Pons (tissue), 1 donor: ENCODE measurements around the gene PTGDS.

Source experiments
- DNase-seq: peaks from one replicate; pipeline ENCODE4 v3.0.0-alpha.2; 2016; ENCODE audit warnings: low spot score

The PTGDS gene

DNA sequence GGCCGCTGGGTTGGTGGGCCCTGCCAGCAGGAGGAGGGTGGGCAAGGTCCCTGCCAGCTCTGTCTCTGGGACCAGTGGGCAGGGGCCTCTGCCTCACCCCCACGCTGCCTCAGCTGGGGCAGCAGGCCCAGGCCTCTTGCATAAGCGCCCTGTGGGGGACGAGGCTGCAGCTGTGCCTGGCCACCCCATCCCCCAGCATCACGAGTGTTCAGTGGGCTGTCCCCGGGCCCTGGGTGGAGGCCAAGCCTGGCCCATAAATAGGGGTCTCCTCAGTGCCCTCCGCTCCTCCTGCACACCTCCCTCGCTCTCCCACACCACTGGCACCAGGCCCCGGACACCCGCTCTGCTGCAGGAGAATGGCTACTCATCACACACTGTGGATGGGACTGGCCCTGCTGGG is at the start of gene PTGDS:
Gene PTGDS, plus strand, starts transcription at position 282 of the 400 bp plus-strand sequence. Its CDS starts 75 bp downstream, at position 357.
- peak; percentile 92 for DNase-seq

DNA sequence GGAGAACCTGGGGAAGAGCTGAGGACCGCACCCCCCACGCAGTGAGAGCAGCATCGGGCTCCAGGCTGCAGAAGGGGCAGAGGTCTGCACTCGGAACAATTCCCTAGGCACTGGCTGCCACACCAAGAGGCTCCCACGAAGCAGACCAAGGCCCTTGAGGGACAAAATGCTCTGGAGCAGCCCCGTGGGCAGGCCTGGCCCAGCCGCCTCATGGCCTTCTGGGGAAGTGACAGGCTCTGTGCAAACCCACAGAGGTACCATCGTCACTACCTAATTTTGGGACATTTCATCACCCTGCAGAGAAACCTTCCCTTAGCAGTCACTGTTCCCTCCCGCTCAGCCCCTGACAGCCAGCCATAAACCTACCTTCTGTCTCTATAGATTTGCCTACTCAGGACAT is 48.7 kb upstream of the PTGDS start:
- DNase-seq = no peak

DNA sequence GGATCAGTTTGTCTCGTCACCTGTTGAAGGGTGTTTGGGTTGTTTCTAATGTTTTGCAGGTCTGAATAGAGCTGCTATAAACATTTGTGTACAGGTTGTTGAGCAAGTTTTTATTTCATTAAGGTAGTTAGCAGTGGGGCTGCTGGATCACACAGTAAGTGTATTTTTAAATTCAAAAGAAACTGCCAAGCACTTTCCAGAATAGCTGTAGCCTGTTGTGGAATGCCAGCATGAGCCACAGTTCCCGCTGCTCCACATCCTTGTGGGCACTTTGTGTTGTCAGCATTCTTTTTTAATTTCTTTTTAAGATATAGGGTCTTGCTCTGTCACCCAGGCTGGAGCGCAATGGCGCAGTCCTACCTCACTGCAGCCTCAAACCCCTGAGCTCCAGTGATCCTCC is 47.3 kb upstream of the PTGDS start:
- DNase-seq = no peak

DNA sequence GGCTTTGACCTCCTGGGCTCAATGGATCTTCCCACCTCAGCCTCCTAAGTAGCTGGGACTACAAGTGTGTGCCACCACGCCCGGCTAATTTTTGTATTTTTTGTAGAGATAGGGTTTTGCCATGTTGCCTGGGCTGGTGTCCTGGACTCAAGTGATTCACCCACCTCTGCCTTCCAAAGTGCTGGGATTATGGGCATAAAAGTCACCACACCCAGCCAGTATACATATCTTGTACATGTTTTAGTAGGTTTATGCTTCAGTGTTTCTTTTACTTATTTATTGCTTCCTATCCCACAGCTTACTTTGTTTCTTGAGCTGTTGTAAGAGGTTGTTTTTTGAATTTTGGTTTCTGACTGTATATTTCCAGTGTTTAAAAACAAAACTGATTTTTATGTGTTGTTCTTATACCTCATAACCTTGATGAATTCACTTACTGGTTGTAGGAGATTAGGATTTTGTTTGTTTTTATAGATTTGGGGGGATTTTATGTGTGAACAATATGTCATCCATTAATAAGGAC is 45.6 kb upstream of the PTGDS start:
- no peak for DNase-seq

DNA sequence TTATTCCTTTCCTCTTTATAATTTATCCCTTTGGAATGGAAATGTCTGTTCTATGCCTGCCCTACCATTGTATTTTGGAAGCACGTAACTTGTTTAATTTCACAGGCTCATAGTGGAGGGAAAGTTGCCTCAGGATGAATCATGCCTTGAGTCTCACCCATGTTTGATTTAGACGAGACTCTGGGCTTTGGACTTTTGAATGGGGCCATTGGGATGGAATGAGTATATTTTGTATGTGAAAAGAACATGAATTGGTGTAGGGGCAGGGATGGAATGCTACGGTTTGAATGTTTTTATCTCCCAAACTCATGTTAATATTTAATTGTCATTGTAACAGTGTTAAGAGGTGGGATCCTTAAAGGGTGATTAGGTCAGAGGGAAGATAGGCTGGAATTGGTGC is 43.0 kb upstream of the PTGDS start:
- no peak for DNase-seq

DNA sequence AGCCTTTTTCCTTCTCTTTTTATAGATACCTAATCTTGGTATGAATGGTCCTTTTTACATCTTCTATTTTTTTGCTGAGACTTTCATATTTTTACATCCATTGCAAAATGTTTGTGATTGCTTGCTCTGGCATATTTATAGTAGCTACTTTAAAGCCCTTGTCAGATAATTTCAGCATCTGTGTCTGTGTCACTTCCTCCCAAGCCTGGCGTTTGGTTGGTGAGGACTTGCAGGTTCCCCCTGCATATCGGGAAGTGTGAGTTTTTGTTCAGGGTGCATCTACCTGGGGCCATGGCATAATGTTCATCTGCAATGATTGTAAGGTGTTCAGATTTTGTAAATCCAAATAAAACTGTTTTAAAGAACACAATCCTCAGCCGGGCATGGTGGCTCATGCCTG is 41.7 kb upstream of the PTGDS start:
- no peak for DNase-seq

DNA sequence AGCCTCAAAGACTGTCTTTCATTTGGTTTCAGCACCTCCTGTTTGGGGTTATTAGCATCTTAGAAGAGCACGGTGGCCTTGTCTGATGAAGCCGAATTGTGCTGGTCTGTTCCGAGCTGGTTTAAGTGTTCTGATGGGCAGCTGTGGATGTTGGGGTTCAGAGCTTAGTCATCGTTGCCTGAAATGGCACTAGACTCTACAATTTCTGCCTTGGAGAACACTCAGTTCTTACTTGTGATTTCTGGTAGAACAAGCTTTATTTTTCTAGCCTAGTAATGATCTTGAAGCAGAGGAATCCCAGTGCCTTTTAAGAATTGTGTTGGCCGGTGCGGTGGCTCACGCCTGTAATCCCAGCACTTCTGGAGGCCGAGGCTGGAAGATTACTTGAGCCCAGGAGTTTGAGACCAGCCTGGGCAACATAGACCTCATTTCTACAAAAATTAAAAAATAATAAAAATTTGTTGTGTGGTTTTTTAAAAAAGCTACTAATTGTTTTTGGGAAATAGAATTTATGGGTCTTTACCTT is 40.6 kb upstream of the PTGDS start:
- DNase-seq = no peak

DNA sequence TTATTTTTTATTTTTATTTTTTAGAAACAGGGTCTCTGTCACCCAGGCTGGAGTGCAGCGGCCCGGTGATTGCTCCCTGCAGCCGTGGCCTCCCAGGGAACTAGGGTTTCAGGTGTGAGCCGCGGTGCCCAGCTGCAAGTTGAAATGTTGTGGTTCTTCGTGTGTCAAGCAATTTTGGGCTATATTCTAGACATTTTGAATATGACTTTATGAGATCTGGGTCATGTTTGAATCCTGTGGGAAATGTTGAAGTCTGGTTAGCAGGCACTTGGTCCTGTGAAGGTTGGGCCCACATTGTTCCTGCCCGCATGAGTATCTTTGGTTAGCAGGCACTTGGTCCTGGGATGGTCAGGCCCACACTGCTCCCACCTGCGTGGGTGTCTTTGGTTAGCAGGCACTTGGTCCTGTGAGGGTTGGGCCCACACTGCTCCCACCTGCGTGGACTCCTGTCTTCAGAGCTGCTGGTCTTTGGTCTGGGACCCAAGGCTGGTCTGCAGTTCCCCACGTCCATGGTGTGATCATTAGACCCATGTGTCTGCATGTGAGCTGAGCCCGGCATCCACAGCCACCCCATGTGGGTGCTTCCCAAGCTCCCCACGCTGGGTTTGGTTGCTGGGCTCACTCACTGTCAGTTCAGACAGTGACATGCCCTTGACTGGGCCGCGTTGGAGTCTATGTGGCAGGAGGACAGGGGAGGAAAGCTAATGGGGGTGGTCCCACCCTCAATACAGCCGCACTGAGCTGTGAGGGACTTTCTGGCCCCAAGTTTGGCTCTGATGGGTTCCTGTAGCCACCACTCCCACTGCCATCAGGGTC is 39.9 kb upstream of the PTGDS start:
- no peak for DNase-seq

DNA sequence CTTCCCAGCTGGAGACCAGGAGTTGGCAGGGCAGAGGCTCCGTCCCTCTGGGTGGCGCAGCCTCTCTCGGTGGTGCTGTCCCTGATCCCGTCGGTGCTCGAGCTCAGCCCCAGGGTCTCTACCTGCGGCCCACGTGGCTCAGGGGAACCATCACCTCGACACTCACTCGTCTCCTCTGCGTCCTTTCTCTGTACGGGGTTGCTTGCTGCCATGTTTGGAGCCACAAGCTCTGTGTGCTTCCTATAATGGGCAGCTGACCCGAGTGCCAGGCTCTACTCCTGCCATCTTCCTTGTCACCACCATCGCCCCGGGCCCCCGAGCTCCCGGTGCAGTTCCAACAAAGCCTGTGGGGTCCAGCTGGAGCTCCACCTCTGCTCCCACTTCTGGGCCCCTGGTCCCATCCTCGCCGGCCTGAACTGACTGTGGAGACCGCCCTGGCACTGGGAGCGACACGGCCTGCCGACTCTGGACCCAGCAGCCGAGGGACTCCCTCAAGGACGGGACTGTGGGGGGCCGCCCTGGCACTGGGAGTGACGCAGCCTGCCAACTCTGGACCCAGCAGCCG is 37.8 kb upstream of the PTGDS start:
- DNase-seq = no peak

DNA sequence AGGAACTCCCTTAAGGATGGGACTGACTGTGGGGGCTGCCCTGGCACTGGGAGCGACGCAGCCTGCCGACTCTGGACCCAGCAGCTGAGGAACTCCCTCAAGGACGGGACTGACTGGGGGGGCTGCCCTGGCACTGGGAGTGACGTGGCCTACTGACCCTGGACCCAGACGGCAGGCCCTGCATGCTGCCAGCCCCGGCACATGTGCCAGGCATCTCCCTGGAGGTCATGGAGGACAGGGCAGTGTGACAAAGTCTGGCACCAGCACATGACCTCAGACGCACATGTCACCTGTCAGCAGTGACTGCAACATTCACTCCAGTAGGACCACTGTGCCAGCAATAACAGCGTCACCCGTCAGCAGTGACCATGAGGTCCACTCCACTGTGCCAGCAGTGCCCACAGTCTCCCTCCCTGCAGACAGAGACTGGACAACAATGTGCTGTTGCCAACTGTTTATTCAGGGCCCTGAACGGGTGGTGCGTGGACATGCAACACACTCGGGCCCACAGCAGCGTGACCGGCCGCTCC is 37.2 kb upstream of the PTGDS start:
- peak; percentile 88 for DNase-seq

DNA sequence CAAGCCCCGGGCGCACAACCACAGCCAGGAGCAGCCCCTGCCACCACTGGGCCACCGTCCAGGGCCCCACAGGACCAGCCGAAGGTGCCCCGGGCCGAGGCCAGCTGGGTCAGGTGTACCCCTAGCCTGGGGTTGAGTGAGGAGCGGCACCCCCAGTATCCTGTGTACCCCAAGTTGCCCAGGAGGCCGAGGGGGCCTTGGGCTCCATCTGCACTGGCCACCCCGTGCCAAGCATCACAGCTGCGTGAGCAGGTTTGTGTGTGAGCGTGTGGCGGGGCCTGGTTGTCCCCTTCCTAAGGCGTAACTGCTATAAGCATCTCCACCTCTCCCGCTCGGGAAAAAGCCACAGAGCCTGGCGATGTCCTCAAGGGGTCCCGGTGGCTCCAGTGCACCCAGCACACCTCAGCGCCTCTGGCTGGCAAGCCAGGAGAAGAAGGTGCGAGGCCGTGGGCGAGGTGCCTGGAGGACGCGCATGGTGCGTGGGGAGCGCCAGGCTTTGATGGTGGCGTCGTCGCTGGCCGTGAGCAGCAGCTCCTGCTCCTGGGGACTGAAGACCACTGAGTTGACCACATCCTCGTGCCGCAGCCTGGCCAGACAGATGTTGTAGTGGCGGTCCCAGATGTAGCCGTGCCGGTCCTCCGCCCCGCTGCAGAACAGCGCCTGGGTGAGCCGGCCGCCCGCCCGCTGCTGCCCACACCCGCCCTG is 36.6 kb upstream of the PTGDS start:
- no peak for DNase-seq

DNA sequence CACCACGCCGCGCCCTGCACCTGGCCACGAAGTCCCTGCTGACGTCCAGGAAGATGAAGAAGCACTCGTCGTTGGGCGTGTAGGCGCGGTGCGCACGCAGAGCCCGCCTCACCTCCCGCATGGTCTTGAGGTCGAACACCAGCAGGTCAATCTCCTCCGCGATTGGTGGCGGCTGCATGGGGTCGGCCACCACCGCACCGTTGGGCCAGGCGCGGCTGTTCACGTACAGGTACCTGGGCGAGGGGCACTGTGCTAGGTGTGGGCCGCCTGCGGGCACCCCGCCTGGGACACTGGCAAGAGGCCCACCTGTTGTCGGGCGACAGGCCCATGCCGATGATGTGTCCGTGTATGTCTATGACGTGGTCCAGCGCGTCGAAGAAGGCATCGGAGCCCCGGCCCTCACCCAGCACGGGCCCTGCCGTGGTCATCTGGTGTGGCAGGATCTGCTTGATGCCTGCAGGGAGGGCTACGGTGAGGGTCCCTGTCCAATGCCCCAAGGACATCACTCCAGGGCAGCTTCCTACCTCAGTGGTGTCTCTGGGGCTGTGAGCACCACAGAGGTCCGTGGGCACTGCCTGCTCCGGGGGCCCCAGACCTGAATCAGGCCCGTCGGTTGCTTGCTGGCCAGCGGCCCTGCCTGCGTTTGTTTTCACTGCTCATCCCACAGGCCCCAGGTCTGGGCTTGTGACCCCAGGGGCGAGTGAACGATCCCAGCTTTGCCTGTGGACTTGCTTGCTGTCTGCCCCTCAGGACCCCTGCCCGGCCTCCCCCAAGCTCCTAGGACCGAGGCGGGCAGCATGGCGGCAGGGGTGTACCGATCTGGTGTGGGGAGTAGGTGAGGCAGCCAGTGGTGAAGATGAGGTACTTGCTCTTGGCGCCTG is 35.8 kb upstream of the PTGDS start:
- no peak for DNase-seq

DNA sequence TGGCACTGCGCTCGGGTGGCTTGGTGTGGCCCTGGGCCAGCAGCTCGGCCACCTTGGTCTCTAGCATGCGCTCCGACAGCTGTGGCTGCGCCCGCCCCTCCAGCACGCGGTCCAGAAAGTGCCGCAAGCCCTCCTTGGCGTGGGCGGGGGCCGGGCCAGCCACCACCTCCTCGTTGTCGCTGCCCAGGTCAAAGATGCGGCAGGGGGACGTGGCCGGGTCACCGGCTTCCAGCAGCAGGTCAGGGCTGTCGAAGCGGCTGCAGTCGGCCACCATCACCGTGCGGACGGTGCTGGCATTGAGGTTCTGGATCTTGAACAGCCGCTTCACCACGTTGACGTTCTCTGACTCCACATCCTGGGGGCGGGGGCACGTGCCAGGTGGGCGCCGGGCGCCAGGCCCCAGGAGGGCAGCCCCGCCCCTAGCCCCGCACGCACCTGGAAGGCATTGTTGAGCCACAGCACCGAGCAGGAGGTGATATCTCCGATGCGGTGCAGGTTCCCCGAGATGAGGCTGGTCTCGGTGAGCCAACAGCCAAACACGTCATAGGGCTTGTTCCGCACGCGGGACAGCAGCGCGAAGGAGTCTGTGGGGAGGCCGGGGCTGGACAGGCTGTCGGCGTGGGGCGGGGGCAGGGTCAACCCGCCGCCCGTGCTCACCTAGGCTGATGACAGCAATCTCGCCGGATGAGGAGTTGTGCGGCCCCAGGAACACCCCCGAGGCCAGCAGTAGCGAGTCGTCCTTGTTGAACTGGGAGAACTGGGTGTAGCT is 35.0 kb upstream of the PTGDS start:
- no peak for DNase-seq

DNA sequence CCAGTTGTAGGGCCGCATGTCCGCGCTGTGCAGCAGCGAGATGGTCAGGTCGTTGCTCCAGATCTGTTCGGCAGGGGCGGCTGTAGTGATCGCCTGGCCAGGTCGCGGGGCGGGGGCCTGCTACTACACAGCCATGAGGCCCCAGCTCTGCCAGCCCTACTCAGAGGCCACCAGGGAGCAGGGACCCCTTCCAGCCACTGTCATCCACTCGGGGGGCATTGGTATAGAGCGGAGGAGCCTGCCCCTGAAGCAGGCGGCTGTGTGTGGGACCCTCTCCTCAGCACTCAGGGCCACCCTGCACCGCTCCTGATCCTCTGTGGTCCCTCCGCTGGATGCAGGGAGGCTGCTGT is 34.4 kb upstream of the PTGDS start:
- DNase-seq = no peak

DNA sequence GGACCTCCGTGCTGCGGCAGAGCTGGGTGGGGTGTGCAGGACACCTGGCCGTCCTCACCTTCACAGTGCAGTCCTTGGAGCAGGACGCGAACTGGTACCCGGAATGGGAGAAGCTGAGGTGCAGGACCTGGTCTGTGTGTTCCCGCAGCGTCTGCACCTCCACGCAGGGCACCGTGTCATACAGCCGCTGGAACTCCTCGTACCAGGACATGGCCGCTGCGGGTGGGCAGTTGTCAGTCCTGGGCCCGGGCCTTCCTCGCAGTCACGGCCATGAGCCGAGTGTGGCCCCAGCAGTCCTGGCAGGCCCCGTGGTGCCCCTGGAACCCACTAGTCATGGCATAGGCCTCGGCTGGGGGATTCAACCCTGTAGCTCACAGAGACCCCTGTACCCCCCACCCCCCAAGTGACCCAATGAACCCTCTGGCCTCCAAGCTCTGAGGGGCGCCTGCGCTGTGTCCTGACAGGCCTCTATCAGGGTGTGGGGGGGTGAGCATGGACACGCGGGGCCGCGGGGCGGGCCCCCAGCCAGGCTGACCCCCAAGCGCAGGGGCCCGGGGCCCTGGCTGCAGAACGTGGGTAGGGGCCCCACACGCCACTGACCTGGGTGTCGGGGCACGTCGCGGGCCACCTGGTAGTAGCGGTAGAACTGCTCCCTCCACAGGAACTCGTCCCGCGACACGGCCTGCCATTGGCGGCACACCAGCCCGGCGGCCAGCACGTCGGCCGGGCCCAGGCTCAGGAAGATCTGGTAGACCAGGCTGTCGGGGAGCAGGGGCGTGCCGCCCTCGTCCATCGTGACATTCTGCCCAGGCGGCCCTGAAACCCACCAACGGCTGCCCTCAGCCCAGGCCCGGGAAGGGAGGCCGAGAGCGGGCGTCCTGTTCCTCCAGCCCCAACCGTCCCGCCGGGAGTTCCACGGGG is 33.8 kb upstream of the PTGDS start:
- DNase-seq = no peak

DNA sequence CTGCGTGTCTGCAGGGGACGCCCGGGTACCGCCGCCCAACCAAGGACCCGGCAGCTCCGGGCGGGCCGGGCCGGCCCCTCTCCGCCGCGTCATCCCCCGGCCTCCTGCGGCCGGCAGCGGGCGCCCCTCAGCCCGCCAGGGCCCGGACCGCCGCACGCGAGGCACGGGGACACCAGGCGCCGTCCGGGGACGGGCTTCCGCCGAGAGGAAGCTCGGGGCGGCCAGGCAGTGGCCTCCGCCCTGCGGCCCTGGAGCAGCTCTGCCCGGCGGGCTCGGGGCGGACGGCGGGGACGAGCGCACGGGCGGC is 33.1 kb upstream of the PTGDS start:
- no peak for DNase-seq

DNA sequence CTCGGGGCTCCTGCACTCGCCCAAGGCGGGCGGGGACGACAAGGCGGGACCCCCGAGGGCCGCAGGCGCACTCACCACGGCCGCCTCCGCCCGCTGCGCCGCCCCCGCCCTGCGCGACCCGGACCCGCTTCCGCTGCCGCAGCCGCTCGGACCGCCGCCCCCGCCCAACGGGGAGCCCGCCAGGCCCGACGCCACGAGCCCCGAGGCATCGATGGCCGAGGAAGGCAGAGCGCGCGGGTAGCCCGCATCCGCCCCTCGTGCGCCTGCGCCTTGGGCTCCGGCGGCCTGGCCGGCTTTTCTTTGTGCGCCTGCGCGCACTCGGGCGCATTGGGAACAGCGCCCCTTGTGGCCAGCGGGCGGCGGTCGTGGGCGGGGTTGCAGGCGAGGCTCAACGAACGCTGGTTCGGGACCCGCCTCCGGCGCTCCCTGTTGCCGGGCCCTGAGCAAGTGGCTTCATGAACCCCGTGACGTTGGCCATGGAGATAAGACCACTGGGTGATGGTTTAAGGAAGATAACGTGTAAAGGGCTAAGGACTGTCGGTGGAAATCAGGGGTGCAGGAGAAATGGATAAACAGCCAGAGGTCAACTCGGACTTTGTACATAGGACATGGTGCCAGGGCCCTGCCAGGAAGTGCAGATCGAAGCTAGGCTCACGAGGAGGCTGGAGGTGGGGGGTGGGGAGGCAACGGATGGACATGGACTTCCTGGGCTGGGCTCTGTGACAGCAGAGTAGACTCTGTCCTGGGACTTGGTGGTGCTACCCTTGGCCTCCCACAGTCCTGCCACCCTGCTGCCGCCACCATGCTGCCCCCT is 32.6 kb upstream of the PTGDS start, which contains the start of the genes C8G and FBXW5:
Gene C8G, plus strand, starts transcription at position 725 of the 814 bp plus-strand sequence. Its CDS starts 78 bp downstream, at position 803.
Gene FBXW5, minus strand, starts transcription at position 220 of the 814 bp plus-strand sequence. CDS start 655 bp downstream, outside the sequence.
- DNase-seq = peak; percentile 85

DNA sequence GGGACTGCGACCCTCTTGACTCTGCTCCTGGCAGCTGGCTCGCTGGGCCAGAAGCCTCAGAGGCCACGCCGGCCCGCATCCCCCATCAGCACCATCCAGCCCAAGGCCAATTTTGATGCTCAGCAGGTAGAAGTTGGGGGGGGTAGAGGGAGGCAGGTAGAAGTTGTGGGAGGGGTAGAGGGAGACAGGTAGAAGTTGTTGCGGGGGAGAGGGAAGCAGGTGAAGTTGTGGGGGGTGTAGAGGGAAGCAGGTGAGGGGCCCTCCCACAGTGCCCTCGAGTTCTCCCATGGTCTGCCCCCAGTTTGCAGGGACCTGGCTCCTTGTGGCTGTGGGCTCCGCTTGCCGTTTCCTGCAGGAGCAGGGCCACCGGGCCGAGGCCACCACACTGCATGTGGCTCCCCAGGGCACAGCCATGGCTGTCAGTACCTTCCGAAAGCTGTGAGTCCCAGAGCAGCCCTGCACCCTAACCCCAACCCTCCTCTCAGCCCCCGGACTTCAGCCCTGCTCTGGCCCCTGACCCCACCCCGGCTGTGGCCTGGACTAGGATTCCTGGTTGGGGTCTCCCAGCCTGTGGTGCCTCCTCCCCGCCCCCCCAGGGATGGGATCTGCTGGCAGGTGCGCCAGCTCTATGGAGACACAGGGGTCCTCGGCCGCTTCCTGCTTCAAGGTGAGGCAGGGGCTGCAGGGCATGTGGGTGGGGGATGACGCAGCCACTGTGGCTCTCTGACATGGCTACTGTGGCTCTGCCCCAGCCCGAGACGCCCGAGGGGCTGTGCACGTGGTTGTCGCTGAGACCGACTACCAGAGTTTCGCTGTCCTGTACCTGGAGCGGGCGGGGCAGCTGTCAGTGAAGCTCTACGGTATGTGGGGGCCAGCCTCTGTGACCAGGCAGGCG is 31.7 kb upstream of the PTGDS start:
- DNase-seq = no peak
